A549 (cell line): Measurements from ENCODE around the gene ACER3. TPM values are rescaled to one million over a fixed set of nuclear protein-coding genes. Genes with fewer than 3 reads are reported as not detected.

ENCODE experiments used
- ATAC-seq, 2 experiments: fragments of 200-7000 bp in 1 of 2; fragments of >200 bp in 1 of 2; cut with Nextera tagmentation in 1 of 2; cut with Tn5 transposase in 1 of 2; 3 replicates each; pipeline versions ENCODE4 v1.8.0 to v1.9.1; 2018 to 2020; ENCODE audit warnings: mild to moderate bottlenecking in 1 of 2, moderate library complexity in 1 of 2
- CTCF ChIA-PET: fragments of 300-600 bp; sonication (Branson Sonifier 250); formaldehyde crosslinking; extraction: SDS; loops from one replicate; lab custom pipeline; 2021; ENCODE audit warnings: antibody characterized with exemption, inconsistent platforms; lab: Yijun Ruan, JAX
- POLR2A ChIA-PET: fragments of 350-600 bp; formaldehyde crosslinking; extraction: SDS; loops from one replicate; lab custom pipeline; 2021; ENCODE audit warnings: antibody characterized with exemption, inconsistent platforms; lab: Yijun Ruan, JAX
- DNase-seq, 2 experiments: peaks; one replicate each; pipeline versions ENCODE4 v3.0.0 to v3.0.0-alpha.2; 2011 to 2016; ENCODE audit warnings: low read depth in 1 of 2, low spot score in 1 of 2
- FAIRE-seq: peaks from 2 replicates; lab custom pipeline; 2011; peaks lifted over from hg19 to GRCh38; lab: Jason Lieb, UNC
- H3K27ac ChIP-seq, 2 experiments: fragments of >200 bp; sonication (Bioruptor Twin); formaldehyde crosslinking; 3 replicates each; pipeline ENCODE4 v1.5.1; 2016 to 2017
- H3K4me1 ChIP-seq: fragments of >200 bp; sonication (Bioruptor Twin); formaldehyde crosslinking; 3 replicates; pipeline ENCODE4 v1.6.1; 2016
- H3K4me2 ChIP-seq: fragments of >200 bp; sonication (Bioruptor Twin); formaldehyde crosslinking; 3 replicates; pipeline ENCODE4 v1.6.1; 2016
- H3K4me3 ChIP-seq: fragments of >200 bp; sonication (Bioruptor Twin); formaldehyde crosslinking; 3 replicates; pipeline ENCODE4 v1.5.1; 2016
- H3K9me3 ChIP-seq: fragments of >200 bp; sonication (Bioruptor Twin); formaldehyde crosslinking; 3 replicates; pipeline ENCODE4 v1.6.1; 2016
- BHLHE40 ChIP-seq: IDR thresholded peaks from 2 replicates; pipeline ENCODE4 v1.6.1; 2012; ENCODE audit warnings: low read depth, low read length, inconsistent platforms
- CBX8 ChIP-seq: fragments of 200-600 bp; sonication (generic); IDR thresholded peaks from 2 replicates; pipeline ENCODE4 v1.6.1; 2016
- ESRRA ChIP-seq: fragments of 150-350 bp; IDR thresholded peaks from 2 replicates; pipeline ENCODE4 v1.6.1; 2014; ENCODE audit warnings: mild to moderate bottlenecking, low read length, borderline replicate concordance
- FOSB ChIP-seq: fragments of 250-450 bp; sonication (Bioruptor Pico); IDR thresholded peaks from 2 replicates; pipeline ENCODE4 v1.5.0; 2020; ENCODE audit warnings: mild to moderate bottlenecking, moderate library complexity
- FOXS1 ChIP-seq: fragments of 250-450 bp; sonication (Bioruptor Pico); IDR thresholded peaks from 2 replicates; pipeline ENCODE4 v1.5.0; 2020; ENCODE audit warnings: mild to moderate bottlenecking, moderate library complexity
- HDAC2 ChIP-seq: fragments of 200-600 bp; sonication (generic); IDR thresholded peaks from 2 replicates; pipeline ENCODE4 v1.6.1; 2016
- HEYL ChIP-seq: fragments of 250-450 bp; sonication (Bioruptor Pico); IDR thresholded peaks from 2 replicates; pipeline ENCODE4 v1.8.0; 2021; ENCODE audit warnings: mild to moderate bottlenecking, moderate library complexity
- HOXA7 ChIP-seq: fragments of 250-450 bp; sonication (Bioruptor Pico); IDR thresholded peaks from 2 replicates; pipeline ENCODE4 v1.5.0; 2020; ENCODE audit warnings: mild to moderate bottlenecking, moderate library complexity
- HOXB13 ChIP-seq: fragments of 250-450 bp; sonication (Bioruptor Pico); IDR thresholded peaks from 2 replicates; pipeline ENCODE4 v1.5.0; 2020; ENCODE audit warnings: low read depth, mild to moderate bottlenecking, moderate library complexity
- JUNB ChIP-seq: fragments of >200 bp; sonication (Bioruptor Twin); formaldehyde crosslinking; IDR thresholded peaks from 2 replicates; pipeline ENCODE4 v1.6.1; 2016
- MYC ChIP-seq: IDR thresholded peaks from 2 replicates; pipeline ENCODE4 v1.6.1; 2012; ENCODE audit warnings: mild to moderate bottlenecking, inconsistent platforms, low read length, improper control_type of control experiment, borderline replicate concordance
- NFE2L2 ChIP-seq: fragments of 150-350 bp; conservative IDR thresholded peaks from 2 replicates; pipeline ENCODE4 v1.6.1; 2014; ENCODE audit warnings: low read length
- NPAS2 ChIP-seq: fragments of 250-450 bp; sonication (Bioruptor Pico); IDR thresholded peaks from 2 replicates; pipeline ENCODE4 v1.8.0; 2022; ENCODE audit warnings: mild to moderate bottlenecking, moderate library complexity, borderline replicate concordance
- NR3C1 ChIP-seq: fragments of >200 bp; sonication (Bioruptor Twin); formaldehyde crosslinking; IDR thresholded peaks from 3 replicates; pipeline ENCODE4 v1.6.1; 2017
- POLR2A ChIP-seq: IDR thresholded peaks from 2 replicates; pipeline ENCODE4 v1.6.1; 2012; ENCODE audit warnings: mild to moderate bottlenecking, low read length
- RAD21 ChIP-seq, 2 experiments: fragments of >200 bp in 1 of 2; sonication (Bioruptor Twin) in 1 of 2; formaldehyde crosslinking in 1 of 2; IDR thresholded peaks in 1 of 2; conservative IDR thresholded peaks in 1 of 2; 2 replicates in 1 of 2; 3 replicates in 1 of 2; pipeline ENCODE4 v1.6.1; 2012 to 2018; ENCODE audit warnings: inconsistent platforms in 1 of 2
- RFX5 ChIP-seq: fragments of 450-650 bp; IDR thresholded peaks from 2 replicates; pipeline ENCODE4 v1.7.1; 2014; ENCODE audit warnings: antibody characterized with exemption, mild to moderate bottlenecking, moderate library complexity
- SREBF2 ChIP-seq: fragments of 450-650 bp; IDR thresholded peaks from 2 replicates; pipeline ENCODE4 v1.6.1; 2014; ENCODE audit warnings: mild to moderate bottlenecking, moderate library complexity
- TFCP2L1 ChIP-seq: fragments of 250-450 bp; sonication (Bioruptor Pico); IDR thresholded peaks from 2 replicates; pipeline ENCODE4 v1.5.0; 2021; ENCODE audit warnings: mild to moderate bottlenecking
- WGBS: methylation state at CpG from one replicate; pipeline ENCODE4 v1.1.6; 2017; ENCODE audit errors: missing lambda C conversion rate; 5-methylcytosine and 5-hydroxymethylcytosine counted together
- polyA plus RNA-seq, 4 experiments: library from polyadenylated mRNA; depleted of rRNA in 3 of 4; stranded (reverse); fragments of >200 nt; fragmentation: RNase III in 1 of 4; extraction: RNeasy Plus Mini Kit Qiagen cat#74134 plus additional on column Dnase treatment in 1 of 4; gene quantifications; 2 replicates in 3 of 4; 3 replicates in 1 of 4; pipeline ENCODE4 v1.2.3, GENCODE V29; 2011 to 2017
- TF ChIP-seq, protein P1 (sequence below): fragments of 250-450 bp; sonication (Bioruptor Pico); IDR thresholded peaks from 2 replicates; pipeline ENCODE4 v1.5.0; 2021; ENCODE audit warnings: mild to moderate bottlenecking, moderate library complexity, borderline replicate concordance
- TF ChIP-seq, protein P2 (sequence below): fragments of 200-600 bp; sonication (generic); IDR thresholded peaks from 2 replicates; pipeline ENCODE4 v1.6.1; 2016; ENCODE audit warnings: antibody characterized with exemption, mild to moderate bottlenecking, moderate library complexity
- TF ChIP-seq, protein P3 (sequence below): IDR thresholded peaks from 2 replicates; pipeline ENCODE4 v1.6.1; 2012
- TF ChIP-seq, protein P4 (sequence below): fragments of 150-350 bp; IDR thresholded peaks from 2 replicates; pipeline ENCODE4 v1.6.1; 2014; ENCODE audit warnings: low read depth, mild to moderate bottlenecking, low read length

ACER3 gene
- polyA plus RNA-seq, 2 of the 4 experiments (the other 2 are of a cell fraction), result 16.0 to 46.6 TPM

DNA sequence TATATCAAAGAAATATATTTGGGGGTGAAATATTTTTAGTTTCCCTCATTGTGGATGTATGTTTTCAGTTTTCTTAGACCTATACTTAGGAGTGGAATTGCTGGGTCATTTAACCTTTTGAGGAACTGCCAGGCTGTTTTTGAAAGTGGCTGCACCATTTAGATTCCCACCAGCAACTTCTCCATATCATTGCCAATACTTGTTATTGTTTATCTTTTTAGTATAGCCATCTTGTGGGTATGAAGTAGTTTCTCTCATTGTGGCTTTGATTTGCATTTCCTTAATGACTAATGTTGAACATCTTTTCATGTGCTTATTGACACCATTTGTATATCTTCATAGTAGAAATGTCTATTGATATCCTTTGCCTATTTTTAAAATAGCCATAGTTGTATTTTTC, 111.3 kb downstream of the ACER3 start:
- Histone ChIP-seq H3K4me1 (no peaks in the 10 kb centered on the region), H3K4me2 (no peak overlapping the region), H3K4me3 (no peak overlapping the region), H3K27ac (no peak overlapping the region), H3K9me3 (peaks cover 5% of the 10 kb centered on the region; the same call in 2 of the 3 replicates)
- DNase-seq (no peak), FAIRE-seq (no peak), ATAC-seq (no peak)
- CTCF ChIA-PET, result interaction anchor here (0.7 to 0.8 kb wide), 2 partner anchors 81 to 273 kb away, joined by 3 to 4 read pairs; no protein-coding TSS in a partner anchor
- POLR2A ChIA-PET, result no interaction called here
- TF ChIP-seq, protein P1, sequence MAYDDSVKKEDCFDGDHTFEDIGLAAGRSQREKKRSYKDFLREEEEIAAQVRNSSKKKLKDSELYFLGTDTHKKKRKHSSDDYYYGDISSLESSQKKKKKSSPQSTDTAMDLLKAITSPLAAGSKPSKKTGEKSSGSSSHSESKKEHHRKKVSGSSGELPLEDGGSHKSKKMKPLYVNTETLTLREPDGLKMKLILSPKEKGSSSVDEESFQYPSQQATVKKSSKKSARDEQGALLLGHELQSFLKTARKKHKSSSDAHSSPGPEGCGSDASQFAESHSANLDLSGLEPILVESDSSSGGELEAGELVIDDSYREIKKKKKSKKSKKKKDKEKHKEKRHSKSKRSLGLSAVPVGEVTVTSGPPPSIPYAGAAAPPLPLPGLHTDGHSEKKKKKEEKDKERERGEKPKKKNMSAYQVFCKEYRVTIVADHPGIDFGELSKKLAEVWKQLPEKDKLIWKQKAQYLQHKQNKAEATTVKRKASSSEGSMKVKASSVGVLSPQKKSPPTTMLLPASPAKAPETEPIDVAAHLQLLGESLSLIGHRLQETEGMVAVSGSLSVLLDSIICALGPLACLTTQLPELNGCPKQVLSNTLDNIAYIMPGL, result no peak
- TF ChIP-seq TFCP2L1 (CRISPR knock-in tag) (no peak), ESRRA (no peak), SREBF2 (no peak), FOSB (CRISPR knock-in tag) (no peak), HDAC2 (no peak), MYC (no peak), POLR2A (no peak), JUNB (no peak)
- TF ChIP-seq, protein P2, sequence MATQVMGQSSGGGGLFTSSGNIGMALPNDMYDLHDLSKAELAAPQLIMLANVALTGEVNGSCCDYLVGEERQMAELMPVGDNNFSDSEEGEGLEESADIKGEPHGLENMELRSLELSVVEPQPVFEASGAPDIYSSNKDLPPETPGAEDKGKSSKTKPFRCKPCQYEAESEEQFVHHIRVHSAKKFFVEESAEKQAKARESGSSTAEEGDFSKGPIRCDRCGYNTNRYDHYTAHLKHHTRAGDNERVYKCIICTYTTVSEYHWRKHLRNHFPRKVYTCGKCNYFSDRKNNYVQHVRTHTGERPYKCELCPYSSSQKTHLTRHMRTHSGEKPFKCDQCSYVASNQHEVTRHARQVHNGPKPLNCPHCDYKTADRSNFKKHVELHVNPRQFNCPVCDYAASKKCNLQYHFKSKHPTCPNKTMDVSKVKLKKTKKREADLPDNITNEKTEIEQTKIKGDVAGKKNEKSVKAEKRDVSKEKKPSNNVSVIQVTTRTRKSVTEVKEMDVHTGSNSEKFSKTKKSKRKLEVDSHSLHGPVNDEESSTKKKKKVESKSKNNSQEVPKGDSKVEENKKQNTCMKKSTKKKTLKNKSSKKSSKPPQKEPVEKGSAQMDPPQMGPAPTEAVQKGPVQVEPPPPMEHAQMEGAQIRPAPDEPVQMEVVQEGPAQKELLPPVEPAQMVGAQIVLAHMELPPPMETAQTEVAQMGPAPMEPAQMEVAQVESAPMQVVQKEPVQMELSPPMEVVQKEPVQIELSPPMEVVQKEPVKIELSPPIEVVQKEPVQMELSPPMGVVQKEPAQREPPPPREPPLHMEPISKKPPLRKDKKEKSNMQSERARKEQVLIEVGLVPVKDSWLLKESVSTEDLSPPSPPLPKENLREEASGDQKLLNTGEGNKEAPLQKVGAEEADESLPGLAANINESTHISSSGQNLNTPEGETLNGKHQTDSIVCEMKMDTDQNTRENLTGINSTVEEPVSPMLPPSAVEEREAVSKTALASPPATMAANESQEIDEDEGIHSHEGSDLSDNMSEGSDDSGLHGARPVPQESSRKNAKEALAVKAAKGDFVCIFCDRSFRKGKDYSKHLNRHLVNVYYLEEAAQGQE, result no peak
- TF ChIP-seq, protein P3, sequence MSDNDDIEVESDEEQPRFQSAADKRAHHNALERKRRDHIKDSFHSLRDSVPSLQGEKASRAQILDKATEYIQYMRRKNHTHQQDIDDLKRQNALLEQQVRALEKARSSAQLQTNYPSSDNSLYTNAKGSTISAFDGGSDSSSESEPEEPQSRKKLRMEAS, result no peak
- TF ChIP-seq, protein P4, sequence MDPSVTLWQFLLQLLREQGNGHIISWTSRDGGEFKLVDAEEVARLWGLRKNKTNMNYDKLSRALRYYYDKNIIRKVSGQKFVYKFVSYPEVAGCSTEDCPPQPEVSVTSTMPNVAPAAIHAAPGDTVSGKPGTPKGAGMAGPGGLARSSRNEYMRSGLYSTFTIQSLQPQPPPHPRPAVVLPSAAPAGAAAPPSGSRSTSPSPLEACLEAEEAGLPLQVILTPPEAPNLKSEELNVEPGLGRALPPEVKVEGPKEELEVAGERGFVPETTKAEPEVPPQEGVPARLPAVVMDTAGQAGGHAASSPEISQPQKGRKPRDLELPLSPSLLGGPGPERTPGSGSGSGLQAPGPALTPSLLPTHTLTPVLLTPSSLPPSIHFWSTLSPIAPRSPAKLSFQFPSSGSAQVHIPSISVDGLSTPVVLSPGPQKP, result no peak

DNA sequence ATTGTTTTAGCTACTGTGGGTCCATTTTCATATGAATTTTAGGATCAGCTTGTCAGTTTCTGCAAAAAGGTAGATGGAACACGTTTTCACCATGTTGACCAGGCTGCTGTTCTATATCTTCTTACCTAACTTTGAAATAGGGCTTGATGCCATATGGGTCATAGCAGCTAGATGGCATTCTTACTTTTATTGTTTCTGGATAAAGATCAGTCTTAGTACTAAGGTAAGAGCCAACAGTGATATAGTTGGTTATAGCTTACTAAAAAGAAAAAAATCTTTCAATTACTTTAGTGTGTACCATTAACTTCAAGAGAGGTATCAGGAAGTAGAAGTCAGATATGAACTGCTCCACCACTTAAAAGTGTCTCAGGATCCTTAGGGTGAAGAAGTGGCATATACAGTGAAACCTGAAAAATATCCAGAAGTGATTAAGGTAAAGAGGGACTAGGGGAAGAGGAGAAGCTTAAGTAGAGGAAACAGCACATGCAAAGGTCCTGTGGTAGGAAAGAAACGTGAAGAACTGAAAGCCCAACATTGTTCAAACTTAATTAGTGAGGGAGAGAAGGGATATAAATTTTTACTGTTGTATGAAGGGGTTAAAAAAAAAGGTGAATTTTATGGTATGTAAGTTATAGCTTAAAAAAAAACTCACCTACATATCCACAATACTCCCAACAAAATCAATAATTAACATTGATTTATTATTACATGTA, 113.6 kb downstream of the ACER3 start:
- no peak overlapping the region for H3K4me2 ChIP-seq
- DNase-seq (no peak), ATAC-seq (no peak), FAIRE-seq (no peak)
- no peak overlapping the region for H3K4me3 ChIP-seq
- H3K9me3 ChIP-seq, result peaks cover 5% of the 10 kb centered on the region; the same call in 2 of the 3 replicates
- 52% methylated on average over 2 of the region's 2 CpGs for WGBS
- TF ChIP-seq NR3C1 (no peak), HOXA7 (CRISPR knock-in tag) (no peak), RFX5 (no peak), NPAS2 (no peak), FOXS1 (CRISPR knock-in tag) (no peak), HEYL (CRISPR knock-in tag) (no peak), BHLHE40 (no peak), HOXB13 (no peak), JUNB (no peak), NFE2L2 (no peak), RAD21 (conservative IDR thresholded peaks at IDR 0.05 in 1 of 2, IDR thresholded peaks at IDR 0.05 in 1 of 2) (no peak), CBX8 (no peak)
- TF ChIP-seq, protein P2, result no peak
- H3K4me1 ChIP-seq, result no peaks in the 10 kb centered on the region
- no peak overlapping the region for H3K27ac ChIP-seq
- POLR2A ChIA-PET, result no interaction called here
- CTCF ChIA-PET, result interaction anchor here (0.8 to 1.6 kb wide), 6 partner anchors 10 to 71 kb away, joined by 3 to 4 read pairs (median 4); no protein-coding TSS in a partner anchor
